Body of pancreas (tissue), 4 donors: Measurements from ENCODE around the gene COA7. TPM values are rescaled to one million over a fixed set of nuclear protein-coding genes. Genes with fewer than 3 reads are reported as not detected.
A peak's percentile ranks its signal among the peaks of the same experiment; 100 is the strongest.

ENCODE experiments used
- ATAC-seq: fragments of 150-250 bp; one replicate; pipeline ENCODE4 v1.9.1; 2016
- DNase-seq, 4 donors: peaks; one replicate each; pipeline ENCODE4 v3.0.0-alpha.2; 2019
- H3K27ac ChIP-seq, 4 donors: fragments of 200-600 bp; sonication (generic); 1 replicate in 3 of 4; 2 replicates in 1 of 4; pipeline versions ENCODE4 v1.5.1 to v1.6.1; 2016 to 2019; ENCODE audit warnings: mild to moderate bottlenecking in 1 of 4, mixed read lengths in 1 of 4, moderate library complexity in 1 of 4
- H3K27me3 ChIP-seq, 2 donors: fragments of 200-600 bp; sonication (generic); one replicate each; pipeline ENCODE4 v1.6.0; 2016; ENCODE audit warnings: mild to moderate bottlenecking in 1 of 2
- H3K36me3 ChIP-seq, 2 donors: fragments of 200-600 bp; sonication (generic); replicated peaks in 1 of 2; 2 replicates each; pipeline ENCODE4 v1.5.1; 2016; ENCODE audit warnings: low read depth in 2 of 2; ENCODE audit not compliant: insufficient read depth in 1 of 2
- H3K4me1 ChIP-seq: fragments of 200-600 bp; sonication (generic); one replicate; pipeline ENCODE4 v1.6.0; 2016
- H3K4me3 ChIP-seq, 2 donors: fragments of 200-600 bp; sonication (generic); 1 replicate in 1 of 2; 2 replicates in 1 of 2; pipeline ENCODE4 v1.5.1; 2016 to 2019
- H3K9me3 ChIP-seq, 3 donors: fragments of 200-600 bp; sonication (generic); 1 replicate in 2 of 3; 2 replicates in 1 of 3; pipeline ENCODE4 v1.5.1; 2016
- CTCF ChIP-seq, 7 experiments: fragments of 450-650 bp in 4 of 7; fragments of 200-600 bp in 3 of 7; sonication (generic) in 3 of 7; IDR thresholded peaks; one replicate each; pipeline ENCODE4 v1.5.1; 2016 to 2019; ENCODE audit warnings: antibody characterized with exemption in 7 of 7
- POLR2A ChIP-seq, 3 donors: fragments of 450-650 bp; IDR thresholded peaks; one replicate each; pipeline ENCODE4 v1.6.1; 2016; ENCODE audit warnings: antibody characterized with exemption in 3 of 3, mild to moderate bottlenecking in 2 of 3
- WGBS, 2 donors: methylation state at CpG; one replicate each; pipeline ENCODE4 v1.1.5; 2017; 5-methylcytosine and 5-hydroxymethylcytosine counted together
- intact Hi-C: fragments of 100-400 bp; cut with DNase I; formaldehyde crosslinking; loops from one replicate; pipeline ENCODE4 v1.15.1; 2023
- total RNA-seq, 2 donors: library from RNA; depleted of rRNA; stranded (reverse); fragments of >200 nt; gene quantifications; one replicate each; pipeline ENCODE4 v1.1.0, GENCODE V29; 2016

The COA7 gene
- 1 to 10 TPM; 4.3 to 6.0 TPM for total RNA-seq

- Histone ChIP-seq H3K4me1 (peaks cover 37% of the 10 kb centered on the region), H3K27me3 (no peaks in the 10 kb centered on the region), H3K36me3 (no peaks in the 10 kb centered on the region), H3K4me3 (peak within 1 kb of the TSS; percentile 45 to 80), H3K27ac (peak within 1 kb of the TSS; percentile 65 to 89 (median 78)), H3K9me3 (no peaks in the 10 kb centered on the region)
- ATAC-seq (peak; percentile 78), DNase-seq (peak; percentile 87 to 92 (median 88))
- WGBS, 2 donors, result 1 to 2% methylated on average over 24 to 68 of the region's 68 CpGs
- intact Hi-C loops, result no loop called here
- TF ChIP-seq CTCF (IDR thresholded peaks at IDR 0.05) (no peak), POLR2A (IDR thresholded peaks at IDR 0.05) (peak; percentile 34 to 70 (median 61))
Measured at GRCh38 chr1:52697795-52698674, at the start of gene COA7. COA7 (minus strand) TSS chr1:52698347; CDS start chr1:52698326, 21 bp downstream.

- Histone ChIP-seq H3K4me3 (no peak overlapping the region), H3K36me3 (no peaks in the 10 kb centered on the region), H3K27ac (no peak overlapping the region), H3K4me1 (peaks cover 13% of the 10 kb centered on the region), H3K27me3 (no peaks in the 10 kb centered on the region), H3K9me3 (no peaks in the 10 kb centered on the region)
- intact Hi-C loops, result no loop called here
- DNase-seq (no peak), ATAC-seq (no peak)
- TF ChIP-seq POLR2A (IDR thresholded peaks at IDR 0.05) (no peak), CTCF (IDR thresholded peaks at IDR 0.05) (no peak)
- WGBS, 2 donors, result 83 to 97% methylated on average over 1 of the region's 1 CpG
Measured at GRCh38 chr1:52747450-52747849, 49.3 kb upstream of the COA7 start.

- no peaks in the 10 kb centered on the region for H3K4me1 ChIP-seq
- TF ChIP-seq POLR2A (IDR thresholded peaks at IDR 0.05) (no peak), CTCF (IDR thresholded peaks at IDR 0.05) (no peak)
Measured at GRCh38 chr1:52746189-52746588, 48.0 kb upstream of the COA7 start.

GRCh38 chr1:52741259-52741658 is 43.1 kb upstream of the COA7 start:
- H3K27me3 ChIP-seq, result no peaks in the 10 kb centered on the region
- no peak overlapping the region for H3K4me3 ChIP-seq
- H3K9me3 ChIP-seq, result no peaks in the 10 kb centered on the region
- no peak for TF ChIP-seq POLR2A (IDR thresholded peaks at IDR 0.05)
- H3K27ac ChIP-seq, result no peak overlapping the region
- DNase-seq (no peak), ATAC-seq (no peak)
- peaks cover 8% of the 10 kb centered on the region for H3K4me1 ChIP-seq
- 93 to 95% methylated on average over 3 of the region's 3 CpGs for WGBS, 2 donors
- H3K36me3 ChIP-seq, result no peaks in the 10 kb centered on the region
- intact Hi-C loops, result no loop called here

More at GRCh38 chr1:52746189-52746588, 48.0 kb upstream of the COA7 start:
- DNase-seq (no peak), ATAC-seq (no peak)
- no peaks in the 10 kb centered on the region for H3K27me3 ChIP-seq
- intact Hi-C loops, result no loop called here
- no peak overlapping the region for H3K4me3 ChIP-seq
- WGBS, 2 donors, result 72 to 79% methylated on average over 4 of the region's 4 CpGs
- no peaks in the 10 kb centered on the region for H3K36me3 ChIP-seq
- no peak overlapping the region for H3K27ac ChIP-seq
- no peaks in the 10 kb centered on the region for H3K9me3 ChIP-seq

- Histone ChIP-seq H3K36me3 (no peaks in the 10 kb centered on the region), H3K9me3 (no peaks in the 10 kb centered on the region), H3K27me3 (no peaks in the 10 kb centered on the region), H3K4me1 (peaks cover 8% of the 10 kb centered on the region), H3K4me3 (no peak overlapping the region), H3K27ac (no peak overlapping the region)
- 77 to 82% methylated on average over 4 of the region's 4 CpGs for WGBS, 2 donors
- DNase-seq (no peak), ATAC-seq (no peak)
- intact Hi-C loops, result no loop called here
- TF ChIP-seq CTCF (IDR thresholded peaks at IDR 0.05), result no peak
- TF ChIP-seq POLR2A (IDR thresholded peaks at IDR 0.05), result no peak
Measured at GRCh38 chr1:52739699-52740467, 41.7 kb upstream of the COA7 start.
